HEK293 (cell line): ENCODE measurements around the gene OR7D2.

Experiments
- CTCF ChIA-PET: fragments of 350-600 bp; formaldehyde crosslinking; extraction: SDS; loops from one replicate; lab custom pipeline; 2021; ENCODE audit warnings: antibody characterized with exemption; lab: Yijun Ruan, JAX
- POLR2A ChIA-PET: fragments of 300-600 bp; formaldehyde crosslinking; extraction: SDS; loops from one replicate; lab custom pipeline; 2020; ENCODE audit warnings: antibody characterized with exemption, inconsistent platforms; lab: Yijun Ruan, JAX
- H3K27ac ChIP-seq: fragments of 200-500 bp; sonication (Bioruptor generic); 2 replicates; pipeline ENCODE4 v1.5.1; 2014; ENCODE audit warnings: low read depth, low read length, control low read depth, inconsistent platforms; ENCODE audit errors: extremely low read depth
- H3K36me3 ChIP-seq, 2 experiments: fragments of 200-500 bp in 1 of 2; sonication (Bioruptor generic) in 1 of 2; 1 replicate in 1 of 2; 2 replicates in 1 of 2; pipeline ENCODE4 v1.5.1; 2014 to 2017; ENCODE audit warnings: inconsistent platforms in 2 of 2, low read length in 2 of 2; ENCODE audit not compliant: control insufficient read depth in 2 of 2, insufficient read depth in 1 of 2
- H3K4me1 ChIP-seq: fragments of 200-500 bp; sonication (Bioruptor generic); 2 replicates; pipeline ENCODE4 v1.5.1; 2014; ENCODE audit warnings: mild to moderate bottlenecking, low read length, inconsistent platforms; ENCODE audit not compliant: control insufficient read depth, insufficient read depth
- H3K4me3 ChIP-seq: 2 replicates; pipeline ENCODE4 v1.5.1; 2011; ENCODE audit warnings: low read depth, mild to moderate bottlenecking, control low read depth, low read length, moderate library complexity
- H3K9me3 ChIP-seq: fragments of 200-500 bp; sonication (Bioruptor generic); 2 replicates; pipeline ENCODE4 v1.5.1; 2014; ENCODE audit warnings: low read depth, low read length, inconsistent platforms; ENCODE audit not compliant: control insufficient read depth, insufficient read depth
- GLI4 ChIP-seq: fragments of 450-650 bp; formaldehyde crosslinking; IDR thresholded peaks from 2 replicates; pipeline ENCODE4 v1.5.1; 2016; ENCODE audit warnings: missing biosample characterization, missing genetic modification characterization
- GLIS1 ChIP-seq: fragments of 450-650 bp; formaldehyde crosslinking; IDR thresholded peaks from 2 replicates; pipeline ENCODE4 v1.5.1; 2016; ENCODE audit warnings: missing biosample characterization, missing genetic modification characterization
- IKZF3 ChIP-seq: fragments of 450-650 bp; IDR thresholded peaks from 2 replicates; pipeline ENCODE4 v1.5.0; 2018; ENCODE audit warnings: missing biosample characterization, mild to moderate bottlenecking, missing genetic modification characterization, moderate library complexity
- SCRT1 ChIP-seq: fragments of 450-650 bp; formaldehyde crosslinking; IDR thresholded peaks from 2 replicates; pipeline ENCODE4 v1.5.1; 2016; ENCODE audit warnings: missing biosample characterization, missing genetic modification characterization, borderline replicate concordance
- YY1 ChIP-seq: fragments of 450-650 bp; formaldehyde crosslinking; IDR thresholded peaks from 2 replicates; pipeline ENCODE4 v1.5.1; 2018; ENCODE audit warnings: missing biosample characterization, missing genetic modification characterization
- ZBTB17 ChIP-seq: fragments of 450-650 bp; formaldehyde crosslinking; IDR thresholded peaks from 2 replicates; pipeline ENCODE4 v1.5.1; 2016; ENCODE audit warnings: missing biosample characterization, missing genetic modification characterization
- ZNF174 ChIP-seq: fragments of 450-650 bp; formaldehyde crosslinking; IDR thresholded peaks from 2 replicates; pipeline ENCODE4 v1.5.0; 2017; ENCODE audit warnings: missing biosample characterization, mild to moderate bottlenecking, missing genetic modification characterization
- ZNF223 ChIP-seq: fragments of 450-650 bp; formaldehyde crosslinking; IDR thresholded peaks from 2 replicates; pipeline ENCODE4 v1.5.1; 2016; ENCODE audit warnings: missing biosample characterization, missing genetic modification characterization
- ZNF23 ChIP-seq: fragments of 450-650 bp; formaldehyde crosslinking; IDR thresholded peaks from 2 replicates; pipeline ENCODE4 v1.5.1; 2016; ENCODE audit warnings: missing biosample characterization, missing genetic modification characterization, borderline replicate concordance
- ZNF292 ChIP-seq: fragments of 450-650 bp; formaldehyde crosslinking; IDR thresholded peaks from 2 replicates; pipeline ENCODE4 v1.5.1; 2016; ENCODE audit warnings: low read depth, missing biosample characterization, missing genetic modification characterization, borderline replicate concordance
- ZNF366 ChIP-seq: fragments of 450-650 bp; formaldehyde crosslinking; conservative IDR thresholded peaks from 2 replicates; pipeline ENCODE4 v1.5.1; 2016; ENCODE audit warnings: missing biosample characterization, missing genetic modification characterization
- ZNF37A ChIP-seq: fragments of 450-650 bp; IDR thresholded peaks from 2 replicates; pipeline ENCODE4 v1.5.1; 2018; ENCODE audit warnings: missing biosample characterization, missing genetic modification characterization
- ZNF394 ChIP-seq: fragments of 450-650 bp; formaldehyde crosslinking; IDR thresholded peaks from 2 replicates; pipeline ENCODE4 v1.5.1; 2016; ENCODE audit warnings: missing biosample characterization, missing genetic modification characterization, mild to moderate bottlenecking, moderate library complexity, borderline replicate concordance
- ZNF549 ChIP-seq: fragments of 450-650 bp; IDR thresholded peaks from 2 replicates; pipeline ENCODE4 v1.5.1; 2018; ENCODE audit warnings: missing biosample characterization, missing genetic modification characterization, mild to moderate bottlenecking, inconsistent platforms, moderate library complexity
- ZNF791 ChIP-seq: fragments of 450-650 bp; formaldehyde crosslinking; IDR thresholded peaks from 2 replicates; pipeline ENCODE4 v1.5.1; 2016; ENCODE audit warnings: missing biosample characterization, missing genetic modification characterization
- TF ChIP-seq, protein P1 (sequence below): fragments of 450-650 bp; formaldehyde crosslinking; IDR thresholded peaks from 2 replicates; pipeline ENCODE4 v1.5.1; 2016; ENCODE audit warnings: missing biosample characterization, missing genetic modification characterization, low read depth
- TF ChIP-seq, protein P2 (sequence below): fragments of 450-650 bp; formaldehyde crosslinking; conservative IDR thresholded peaks from 2 replicates; pipeline ENCODE4 v1.5.1; 2016; ENCODE audit warnings: low read depth, missing biosample characterization, missing genetic modification characterization
- TF ChIP-seq, protein P3 (sequence below): fragments of 450-650 bp; formaldehyde crosslinking; IDR thresholded peaks from 2 replicates; pipeline ENCODE4 v1.5.1; 2016; ENCODE audit warnings: missing biosample characterization, missing genetic modification characterization
- TF ChIP-seq, protein P4 (sequence below): fragments of 450-650 bp; formaldehyde crosslinking; conservative IDR thresholded peaks from 2 replicates; pipeline ENCODE4 v1.5.1; 2016; ENCODE audit warnings: low read depth, missing biosample characterization, missing genetic modification characterization

The OR7D2 gene

DNA sequence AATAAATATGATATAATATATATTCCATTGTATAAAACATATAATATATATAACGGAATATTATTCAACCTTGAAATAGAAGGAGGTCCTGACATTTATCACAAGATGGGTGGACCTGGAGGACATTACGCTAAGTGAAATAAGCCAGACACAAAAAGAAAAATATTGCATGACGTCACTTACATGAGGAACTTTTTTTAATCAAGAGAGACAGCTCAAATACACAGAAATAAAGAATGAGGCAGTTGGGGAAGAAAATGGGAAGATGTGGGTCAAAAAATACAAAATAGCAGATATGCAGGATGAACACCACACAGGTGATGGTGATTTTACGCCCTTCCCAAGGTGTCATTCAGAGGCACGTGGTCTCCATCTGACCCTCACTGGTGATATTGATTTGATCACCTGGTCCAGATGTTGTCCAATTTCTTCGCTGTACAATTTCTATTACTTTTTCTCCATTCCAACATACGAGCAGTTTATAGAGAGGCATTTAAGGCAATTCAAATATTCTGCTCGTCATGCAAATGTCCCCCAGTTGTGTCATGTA, 39.1 kb upstream of the OR7D2 start:
- ChIA-PET CTCF (no interaction called here), POLR2A (no interaction called here)
- Histone ChIP-seq H3K9me3 (no peaks in the 10 kb centered on the region), H3K4me1 (no peaks in the 10 kb centered on the region), H3K36me3 (peaks cover 4 to 16% of the 10 kb centered on the region in 2 experiments; a peak in 2 of 3 replicates), H3K27ac (no peak overlapping the region; the same call in 1 of the 2 replicates), H3K4me3 (peak overlapping the region; percentile 96)
- TF ChIP-seq ZNF366 (tag by site-specific recombination): no peak
- TF ChIP-seq, protein P1, sequence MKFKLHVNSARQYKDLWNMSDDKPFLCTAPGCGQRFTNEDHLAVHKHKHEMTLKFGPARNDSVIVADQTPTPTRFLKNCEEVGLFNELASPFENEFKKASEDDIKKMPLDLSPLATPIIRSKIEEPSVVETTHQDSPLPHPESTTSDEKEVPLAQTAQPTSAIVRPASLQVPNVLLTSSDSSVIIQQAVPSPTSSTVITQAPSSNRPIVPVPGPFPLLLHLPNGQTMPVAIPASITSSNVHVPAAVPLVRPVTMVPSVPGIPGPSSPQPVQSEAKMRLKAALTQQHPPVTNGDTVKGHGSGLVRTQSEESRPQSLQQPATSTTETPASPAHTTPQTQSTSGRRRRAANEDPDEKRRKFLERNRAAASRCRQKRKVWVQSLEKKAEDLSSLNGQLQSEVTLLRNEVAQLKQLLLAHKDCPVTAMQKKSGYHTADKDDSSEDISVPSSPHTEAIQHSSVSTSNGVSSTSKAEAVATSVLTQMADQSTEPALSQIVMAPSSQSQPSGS: peak; percentile 58

DNA sequence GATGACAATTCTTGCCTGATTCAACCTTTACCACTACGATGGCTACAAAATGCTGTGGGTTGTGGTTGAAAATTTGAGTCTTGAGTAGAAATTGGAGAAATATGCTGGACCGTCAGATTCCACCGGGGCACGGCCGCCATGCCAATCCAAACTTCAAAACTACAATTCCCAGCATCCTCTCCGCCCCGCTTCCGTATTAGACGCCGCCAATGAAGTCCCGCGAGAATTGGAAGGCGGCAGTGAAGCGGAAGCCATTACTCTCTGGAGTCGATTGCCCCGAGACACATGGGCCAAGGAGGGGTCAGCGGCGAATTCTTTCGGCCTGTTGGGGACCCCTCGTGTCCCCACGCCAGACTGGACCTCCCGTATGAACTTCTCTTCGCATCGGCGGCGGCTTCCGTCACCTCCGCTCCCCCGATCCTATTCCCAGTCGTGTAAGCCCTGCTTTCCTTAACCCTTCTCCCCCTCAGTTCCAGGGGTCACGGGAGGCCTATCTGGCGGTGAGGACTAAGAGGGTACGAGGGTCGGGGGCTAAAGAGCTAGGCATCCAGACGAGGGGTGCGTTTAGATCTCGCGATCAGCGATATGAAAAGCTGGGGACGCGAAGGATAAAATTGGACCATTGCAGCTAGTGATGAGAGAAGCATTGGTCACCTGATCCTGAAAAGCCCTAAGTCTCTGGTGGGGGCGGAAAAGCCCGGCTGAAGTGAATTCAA, 38.5 kb upstream of the OR7D2 start, which contains the start of gene ZNF317:
TSS of gene ZNF317 (plus strand) at position 239 of the 716 bp plus-strand sequence. CDS start 15,620 bp downstream, outside the sequence.
- H3K4me1 ChIP-seq: no peaks in the 10 kb centered on the region
- CTCF ChIA-PET: no interaction called here
- H3K27ac ChIP-seq: peak within 1 kb of the TSS; percentile 65; the same call in 1 of the 2 replicates
- POLR2A ChIA-PET: interaction anchor here (0.5 kb wide), 1 partner anchor 657 kb away, joined by 6 read pairs; no protein-coding TSS in a partner anchor
- H3K4me3 ChIP-seq: peak within 1 kb of the TSS; percentile 96
- H3K9me3 ChIP-seq: no peaks in the 10 kb centered on the region
- H3K36me3 ChIP-seq: peaks cover 4 to 22% of the 10 kb centered on the region in 2 experiments; a peak in 2 of 3 replicates
- TF ChIP-seq, protein P2, sequence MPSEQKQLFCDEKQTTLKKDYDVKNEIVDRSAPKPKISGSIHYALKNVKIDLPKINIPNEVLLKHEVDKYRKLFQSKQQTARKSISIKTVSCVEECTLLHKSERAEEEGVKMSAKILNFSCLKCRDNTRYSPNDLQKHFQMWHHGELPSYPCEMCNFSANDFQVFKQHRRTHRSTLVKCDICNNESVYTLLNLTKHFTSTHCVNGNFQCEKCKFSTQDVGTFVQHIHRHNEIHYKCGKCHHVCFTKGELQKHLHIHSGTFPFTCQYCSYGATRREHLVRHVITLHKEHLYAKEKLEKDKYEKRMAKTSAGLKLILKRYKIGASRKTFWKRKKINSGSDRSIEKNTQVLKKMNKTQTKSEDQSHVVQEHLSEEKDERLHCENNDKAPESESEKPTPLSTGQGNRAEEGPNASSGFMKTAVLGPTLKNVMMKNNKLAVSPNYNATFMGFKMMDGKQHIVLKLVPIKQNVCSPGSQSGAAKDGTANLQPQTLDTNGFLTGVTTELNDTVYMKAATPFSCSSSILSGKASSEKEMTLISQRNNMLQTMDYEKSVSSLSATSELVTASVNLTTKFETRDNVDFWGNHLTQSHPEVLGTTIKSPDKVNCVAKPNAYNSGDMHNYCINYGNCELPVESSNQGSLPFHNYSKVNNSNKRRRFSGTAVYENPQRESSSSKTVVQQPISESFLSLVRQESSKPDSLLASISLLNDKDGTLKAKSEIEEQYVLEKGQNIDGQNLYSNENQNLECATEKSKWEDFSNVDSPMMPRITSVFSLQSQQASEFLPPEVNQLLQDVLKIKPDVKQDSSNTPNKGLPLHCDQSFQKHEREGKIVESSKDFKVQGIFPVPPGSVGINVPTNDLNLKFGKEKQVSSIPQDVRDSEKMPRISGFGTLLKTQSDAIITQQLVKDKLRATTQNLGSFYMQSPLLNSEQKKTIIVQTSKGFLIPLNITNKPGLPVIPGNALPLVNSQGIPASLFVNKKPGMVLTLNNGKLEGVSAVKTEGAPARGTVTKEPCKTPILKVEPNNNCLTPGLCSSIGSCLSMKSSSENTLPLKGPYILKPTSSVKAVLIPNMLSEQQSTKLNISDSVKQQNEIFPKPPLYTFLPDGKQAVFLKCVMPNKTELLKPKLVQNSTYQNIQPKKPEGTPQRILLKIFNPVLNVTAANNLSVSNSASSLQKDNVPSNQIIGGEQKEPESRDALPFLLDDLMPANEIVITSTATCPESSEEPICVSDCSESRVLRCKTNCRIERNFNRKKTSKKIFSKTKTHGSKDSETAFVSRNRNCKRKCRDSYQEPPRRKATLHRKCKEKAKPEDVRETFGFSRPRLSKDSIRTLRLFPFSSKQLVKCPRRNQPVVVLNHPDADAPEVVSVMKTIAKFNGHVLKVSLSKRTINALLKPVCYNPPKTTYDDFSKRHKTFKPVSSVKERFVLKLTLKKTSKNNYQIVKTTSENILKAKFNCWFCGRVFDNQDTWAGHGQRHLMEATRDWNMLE (tag by site-specific recombination): peak; percentile 60
- TF ChIP-seq ZNF394 (tag by site-specific recombination): no peak
- TF ChIP-seq ZNF174 (tag by site-specific recombination): no peak
- TF ChIP-seq ZNF37A: no peak
- no peak for TF ChIP-seq ZNF791 (tag by site-specific recombination)
- TF ChIP-seq ZNF292 (tag by site-specific recombination): no peak
- TF ChIP-seq, protein P3, sequence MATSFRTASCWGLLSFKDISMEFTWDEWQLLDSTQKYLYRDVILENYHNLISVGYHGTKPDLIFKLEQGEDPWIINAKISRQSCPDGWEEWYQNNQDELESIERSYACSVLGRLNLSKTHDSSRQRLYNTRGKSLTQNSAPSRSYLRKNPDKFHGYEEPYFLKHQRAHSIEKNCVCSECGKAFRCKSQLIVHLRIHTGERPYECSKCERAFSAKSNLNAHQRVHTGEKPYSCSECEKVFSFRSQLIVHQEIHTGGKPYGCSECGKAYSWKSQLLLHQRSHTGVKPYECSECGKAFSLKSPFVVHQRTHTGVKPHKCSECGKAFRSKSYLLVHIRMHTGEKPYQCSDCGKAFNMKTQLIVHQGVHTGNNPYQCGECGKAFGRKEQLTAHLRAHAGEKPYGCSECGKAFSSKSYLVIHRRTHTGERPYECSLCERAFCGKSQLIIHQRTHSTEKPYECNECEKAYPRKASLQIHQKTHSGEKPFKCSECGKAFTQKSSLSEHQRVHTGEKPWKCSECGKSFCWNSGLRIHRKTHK (tag by site-specific recombination): no peak
- TF ChIP-seq YY1 (tag by site-specific recombination): peak; percentile 83
- TF ChIP-seq SCRT1 (tag by site-specific recombination): no peak
- TF ChIP-seq ZNF549 (tag by site-specific recombination): no peak
- peak; percentile 57; the same call in 1 of the 2 replicates for TF ChIP-seq ZBTB17
- TF ChIP-seq ZNF23 (tag by site-specific recombination): no peak
- TF ChIP-seq, protein P4, sequence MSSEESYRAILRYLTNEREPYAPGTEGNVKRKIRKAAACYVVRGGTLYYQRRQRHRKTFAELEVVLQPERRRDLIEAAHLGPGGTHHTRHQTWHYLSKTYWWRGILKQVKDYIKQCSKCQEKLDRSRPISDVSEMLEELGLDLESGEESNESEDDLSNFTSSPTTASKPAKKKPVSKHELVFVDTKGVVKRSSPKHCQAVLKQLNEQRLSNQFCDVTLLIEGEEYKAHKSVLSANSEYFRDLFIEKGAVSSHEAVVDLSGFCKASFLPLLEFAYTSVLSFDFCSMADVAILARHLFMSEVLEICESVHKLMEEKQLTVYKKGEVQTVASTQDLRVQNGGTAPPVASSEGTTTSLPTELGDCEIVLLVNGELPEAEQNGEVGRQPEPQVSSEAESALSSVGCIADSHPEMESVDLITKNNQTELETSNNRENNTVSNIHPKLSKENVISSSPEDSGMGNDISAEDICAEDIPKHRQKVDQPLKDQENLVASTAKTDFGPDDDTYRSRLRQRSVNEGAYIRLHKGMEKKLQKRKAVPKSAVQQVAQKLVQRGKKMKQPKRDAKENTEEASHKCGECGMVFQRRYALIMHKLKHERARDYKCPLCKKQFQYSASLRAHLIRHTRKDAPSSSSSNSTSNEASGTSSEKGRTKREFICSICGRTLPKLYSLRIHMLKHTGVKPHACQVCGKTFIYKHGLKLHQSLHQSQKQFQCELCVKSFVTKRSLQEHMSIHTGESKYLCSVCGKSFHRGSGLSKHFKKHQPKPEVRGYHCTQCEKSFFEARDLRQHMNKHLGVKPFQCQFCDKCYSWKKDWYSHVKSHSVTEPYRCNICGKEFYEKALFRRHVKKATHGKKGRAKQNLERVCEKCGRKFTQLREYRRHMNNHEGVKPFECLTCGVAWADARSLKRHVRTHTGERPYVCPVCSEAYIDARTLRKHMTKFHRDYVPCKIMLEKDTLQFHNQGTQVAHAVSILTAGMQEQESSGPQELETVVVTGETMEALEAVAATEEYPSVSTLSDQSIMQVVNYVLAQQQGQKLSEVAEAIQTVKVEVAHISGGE (tag by site-specific recombination): 0 out of 2 replicates have a peak, but pooled peaks have one; percentile 32
- TF ChIP-seq IKZF3: no peak
- TF ChIP-seq GLI4: no peak
- no peak for TF ChIP-seq ZNF223 (tag by site-specific recombination)
- no peak for TF ChIP-seq GLIS1 (tag by site-specific recombination)
